ENCODE results near the gene NUP88.

NUP88 gene
- long read RNA-seq, transcript NUP88-201 (17 exons, 2,194 nt) = minor isoform, 14 of 429 reads
- long read RNA-seq, transcript NUP88-207 (17 exons, 2,916 nt) = major isoform, 248 of 429 reads
- long read RNA-seq, transcript NUP88-210 (11 exons, 2,081 nt) = minor isoform, 19 of 429 reads
- long read RNA-seq, partial matches to known transcripts = 97 of 429 reads
- long read RNA-seq, other reads (novel, unspliced or antisense) = 51 of 429 reads

DNA sequence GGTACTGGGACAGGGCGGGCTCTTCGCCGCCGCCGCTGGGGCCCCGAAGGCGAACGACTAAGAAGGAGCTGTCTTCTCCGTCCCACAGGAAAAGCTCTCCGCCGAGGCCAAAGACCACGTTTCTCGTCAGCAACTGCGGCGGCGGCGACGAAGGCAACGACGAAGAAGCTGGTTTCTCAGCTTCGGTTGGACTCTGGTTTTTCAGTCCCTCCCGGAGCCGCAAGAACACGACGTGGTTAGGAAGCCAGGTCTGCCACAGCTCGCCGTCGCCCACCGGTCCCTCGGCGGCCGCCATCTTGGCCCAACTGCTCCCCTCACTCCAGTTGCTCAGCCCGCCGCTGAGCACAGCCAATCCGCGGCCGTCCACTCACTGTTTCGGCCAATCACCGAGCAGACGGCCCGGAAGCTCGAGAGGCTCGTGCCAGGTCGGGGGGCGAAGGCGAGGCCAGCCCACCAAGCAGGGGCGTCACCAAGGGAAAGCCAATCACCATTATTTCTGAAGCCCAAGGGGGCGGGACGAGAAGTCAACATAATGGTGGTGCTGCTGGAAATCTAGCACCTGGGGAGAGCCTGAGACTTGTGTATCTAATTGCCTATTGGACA lies at the start of gene NUP88:
Gene NUP88, minus strand, starts transcription at position 307 of the 603 bp plus-strand sequence. Its CDS starts 12 bp downstream, at position 295.
- TF ChIP-seq SPI1 (IDR thresholded peaks at IDR 0.05; ENCODE audit: borderline replicate concordance, low read depth) (no peak), POLR2AphosphoS5 (IDR thresholded peaks at IDR 0.05; ENCODE audit: low read depth) (peak; percentile 51), GABPA (IDR thresholded peaks at IDR 0.05; ENCODE audit: low read depth) (peak; percentile 27; the same call in 1 of the 2 replicates)
- TF ChIP-seq, protein P1, sequence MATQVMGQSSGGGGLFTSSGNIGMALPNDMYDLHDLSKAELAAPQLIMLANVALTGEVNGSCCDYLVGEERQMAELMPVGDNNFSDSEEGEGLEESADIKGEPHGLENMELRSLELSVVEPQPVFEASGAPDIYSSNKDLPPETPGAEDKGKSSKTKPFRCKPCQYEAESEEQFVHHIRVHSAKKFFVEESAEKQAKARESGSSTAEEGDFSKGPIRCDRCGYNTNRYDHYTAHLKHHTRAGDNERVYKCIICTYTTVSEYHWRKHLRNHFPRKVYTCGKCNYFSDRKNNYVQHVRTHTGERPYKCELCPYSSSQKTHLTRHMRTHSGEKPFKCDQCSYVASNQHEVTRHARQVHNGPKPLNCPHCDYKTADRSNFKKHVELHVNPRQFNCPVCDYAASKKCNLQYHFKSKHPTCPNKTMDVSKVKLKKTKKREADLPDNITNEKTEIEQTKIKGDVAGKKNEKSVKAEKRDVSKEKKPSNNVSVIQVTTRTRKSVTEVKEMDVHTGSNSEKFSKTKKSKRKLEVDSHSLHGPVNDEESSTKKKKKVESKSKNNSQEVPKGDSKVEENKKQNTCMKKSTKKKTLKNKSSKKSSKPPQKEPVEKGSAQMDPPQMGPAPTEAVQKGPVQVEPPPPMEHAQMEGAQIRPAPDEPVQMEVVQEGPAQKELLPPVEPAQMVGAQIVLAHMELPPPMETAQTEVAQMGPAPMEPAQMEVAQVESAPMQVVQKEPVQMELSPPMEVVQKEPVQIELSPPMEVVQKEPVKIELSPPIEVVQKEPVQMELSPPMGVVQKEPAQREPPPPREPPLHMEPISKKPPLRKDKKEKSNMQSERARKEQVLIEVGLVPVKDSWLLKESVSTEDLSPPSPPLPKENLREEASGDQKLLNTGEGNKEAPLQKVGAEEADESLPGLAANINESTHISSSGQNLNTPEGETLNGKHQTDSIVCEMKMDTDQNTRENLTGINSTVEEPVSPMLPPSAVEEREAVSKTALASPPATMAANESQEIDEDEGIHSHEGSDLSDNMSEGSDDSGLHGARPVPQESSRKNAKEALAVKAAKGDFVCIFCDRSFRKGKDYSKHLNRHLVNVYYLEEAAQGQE (IDR thresholded peaks at IDR 0.05; ENCODE audit: insufficient replicate concordance, low read depth) = peak; percentile 17
- H3K4me3 ChIP-seq (replicated peaks; ENCODE audit: insufficient read depth, low read length) = peak within 1 kb of the TSS; percentile 74
- peak within 1 kb of the TSS; percentile 90 for H3K27ac ChIP-seq (replicated peaks)
- DNase-seq (ENCODE audit: low read depth in 1 of 2, low spot score in 1 of 2) = peak; percentile 82 to 94
- no peaks in the 10 kb centered on the region for H3K27me3 ChIP-seq (ENCODE audit: insufficient read depth, poor library complexity, severe bottlenecking)

DNA sequence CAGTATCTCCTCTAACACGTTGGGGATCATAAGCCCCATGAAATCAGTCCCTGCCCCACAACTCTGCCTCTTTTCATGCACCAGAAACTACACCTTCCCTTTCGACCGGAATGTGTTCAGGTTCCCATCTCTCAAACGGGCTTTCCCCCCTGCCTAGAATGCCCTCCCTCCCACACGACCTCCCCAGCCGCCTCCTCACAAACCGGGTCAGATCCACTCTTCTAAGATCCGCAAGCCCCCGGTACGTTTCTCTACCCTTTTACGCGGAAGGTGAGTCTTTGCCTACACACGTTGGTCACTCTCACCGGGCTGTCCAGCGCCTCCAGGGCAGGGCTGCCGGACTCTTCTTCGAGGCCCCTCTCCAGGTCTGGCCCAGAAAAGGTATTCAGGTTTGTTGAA lies 48.6 kb upstream of the NUP88 start:
- peak overlapping the region; percentile 66 for H3K4me3 ChIP-seq (replicated peaks; ENCODE audit: insufficient read depth, low read length)
- TF ChIP-seq, protein P1 (IDR thresholded peaks at IDR 0.05; ENCODE audit: insufficient replicate concordance, low read depth) = no peak
- TF ChIP-seq, protein P2, sequence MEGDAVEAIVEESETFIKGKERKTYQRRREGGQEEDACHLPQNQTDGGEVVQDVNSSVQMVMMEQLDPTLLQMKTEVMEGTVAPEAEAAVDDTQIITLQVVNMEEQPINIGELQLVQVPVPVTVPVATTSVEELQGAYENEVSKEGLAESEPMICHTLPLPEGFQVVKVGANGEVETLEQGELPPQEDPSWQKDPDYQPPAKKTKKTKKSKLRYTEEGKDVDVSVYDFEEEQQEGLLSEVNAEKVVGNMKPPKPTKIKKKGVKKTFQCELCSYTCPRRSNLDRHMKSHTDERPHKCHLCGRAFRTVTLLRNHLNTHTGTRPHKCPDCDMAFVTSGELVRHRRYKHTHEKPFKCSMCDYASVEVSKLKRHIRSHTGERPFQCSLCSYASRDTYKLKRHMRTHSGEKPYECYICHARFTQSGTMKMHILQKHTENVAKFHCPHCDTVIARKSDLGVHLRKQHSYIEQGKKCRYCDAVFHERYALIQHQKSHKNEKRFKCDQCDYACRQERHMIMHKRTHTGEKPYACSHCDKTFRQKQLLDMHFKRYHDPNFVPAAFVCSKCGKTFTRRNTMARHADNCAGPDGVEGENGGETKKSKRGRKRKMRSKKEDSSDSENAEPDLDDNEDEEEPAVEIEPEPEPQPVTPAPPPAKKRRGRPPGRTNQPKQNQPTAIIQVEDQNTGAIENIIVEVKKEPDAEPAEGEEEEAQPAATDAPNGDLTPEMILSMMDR (IDR thresholded peaks at IDR 0.05; ENCODE audit: insufficient read depth, low read length) = no peak
- TF ChIP-seq POLR2AphosphoS5 (IDR thresholded peaks at IDR 0.05; ENCODE audit: low read depth) (no peak), SPI1 (IDR thresholded peaks at IDR 0.05; ENCODE audit: borderline replicate concordance, low read depth) (no peak), GABPA (IDR thresholded peaks at IDR 0.05; ENCODE audit: low read depth) (no peak)
- H3K27ac ChIP-seq (replicated peaks) = peak overlapping the region; percentile 78
- no peaks in the 10 kb centered on the region for H3K27me3 ChIP-seq (ENCODE audit: insufficient read depth, poor library complexity, severe bottlenecking)
- DNase-seq (ENCODE audit: low read depth in 1 of 2, low spot score in 1 of 2) = no peak

DNA sequence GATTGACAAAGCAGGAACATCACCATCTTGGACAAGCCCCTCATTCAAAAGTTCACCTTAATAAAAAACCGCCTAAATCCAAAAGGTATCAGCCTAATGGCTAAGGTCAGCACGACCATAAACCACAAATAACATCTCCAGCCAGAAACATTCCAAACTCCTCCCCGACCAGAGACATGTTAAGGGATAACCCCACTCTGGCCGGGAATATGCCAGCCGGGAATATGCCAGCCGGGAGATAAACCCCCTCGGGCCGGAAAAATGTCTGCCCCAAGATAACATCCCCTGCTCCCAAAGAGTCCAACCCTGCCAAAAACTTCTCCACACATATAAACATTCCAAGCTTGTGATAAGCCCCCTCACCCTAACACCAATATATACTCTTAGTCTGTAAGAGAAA lies 48.0 kb upstream of the NUP88 start:
- peak overlapping the region; percentile 66 for H3K4me3 ChIP-seq (replicated peaks; ENCODE audit: insufficient read depth, low read length)
- no peak for DNase-seq (ENCODE audit: low read depth in 1 of 2, low spot score in 1 of 2)
- H3K27me3 ChIP-seq (ENCODE audit: insufficient read depth, poor library complexity, severe bottlenecking) = no peaks in the 10 kb centered on the region
- TF ChIP-seq POLR2AphosphoS5 (IDR thresholded peaks at IDR 0.05; ENCODE audit: low read depth) (no peak), SPI1 (IDR thresholded peaks at IDR 0.05; ENCODE audit: borderline replicate concordance, low read depth) (no peak), GABPA (IDR thresholded peaks at IDR 0.05; ENCODE audit: low read depth) (no peak)
- TF ChIP-seq, protein P1 (IDR thresholded peaks at IDR 0.05; ENCODE audit: insufficient replicate concordance, low read depth) = no peak
- TF ChIP-seq, protein P2 (IDR thresholded peaks at IDR 0.05; ENCODE audit: insufficient read depth, low read length) = no peak
- peak overlapping the region; percentile 78; the same call in 1 of the 2 replicates for H3K27ac ChIP-seq (replicated peaks)

Measured in HL-60 (cell line).